Adrenal gland (tissue), 12 donors: ENCODE measurements around the gene ADAMTS9. TPM values are rescaled to one million over a fixed set of nuclear protein-coding genes. Genes with fewer than 3 reads are reported as not detected.

Experiments
- DNase-seq, 7 donors: peaks; one replicate each; pipeline ENCODE4 v3.0.0-alpha.2; 2019 to 2020
- H3K27ac ChIP-seq, 5 donors: fragments of 200-600 bp; sonication (generic) in 4 of 5; 1 replicate in 3 of 5; 2 replicates in 2 of 5; pipeline versions ENCODE4 v1.5.1 to v1.8.0; 2016 to 2020; ENCODE audit warnings: mild to moderate bottlenecking in 1 of 5
- H3K27me3 ChIP-seq: fragments of 200-600 bp; 2 replicates; pipeline ENCODE4 v1.8.0; 2021
- H3K36me3 ChIP-seq, 2 donors: fragments of 200-600 bp; replicated peaks in 1 of 2; 1 replicate in 1 of 2; 2 replicates in 1 of 2; pipeline versions ENCODE4 v1.5.1 to v1.8.0; 2018 to 2022
- H3K4me1 ChIP-seq, 2 donors: fragments of 200-600 bp; replicated peaks in 1 of 2; 1 replicate in 1 of 2; 2 replicates in 1 of 2; pipeline versions ENCODE4 v1.5.1 to v1.8.0; 2018 to 2021
- H3K4me3 ChIP-seq, 4 donors: fragments of 200-600 bp; sonication (generic) in 3 of 4; one replicate each; pipeline ENCODE4 v1.5.1; 2016 to 2018
- H3K9me3 ChIP-seq, 3 donors: fragments of 200-600 bp; sonication (generic) in 1 of 3; replicated peaks in 1 of 3; 1 replicate in 2 of 3; 2 replicates in 1 of 3; pipeline versions ENCODE4 v1.5.1 to v1.8.0; 2016 to 2021
- POLR2A ChIP-seq, 2 donors: fragments of 450-650 bp; IDR thresholded peaks; one replicate each; pipeline ENCODE4 v1.6.1; 2017; ENCODE audit warnings: antibody characterized with exemption in 2 of 2, mild to moderate bottlenecking in 2 of 2, moderate library complexity in 1 of 2
- WGBS, 4 donors: extraction: QIAGEN DNeasy Blood & Tissue Kit in 2 of 4; methylation state at CpG; one replicate each; pipeline versions ENCODE4 v1.1.5 to v1.1.7; 2013 to 2017; 5-methylcytosine and 5-hydroxymethylcytosine counted together
- intact Hi-C, 2 donors: fragments of 100-400 bp; cut with DNase I; formaldehyde crosslinking; loops; one replicate each; pipeline versions ENCODE4 v1.14.1 to v1.15.0; 2022 to 2023
- polyA plus RNA-seq, 3 donors: library from polyadenylated mRNA; stranded (reverse); fragments of 200-250 nt in 2 of 3; fragments of 350-450 nt in 1 of 3; fragmentation: Illumina TruSeq in 1 of 3; extraction: RNeasy Lipid Tissue Mini Kit (QIAGEN cat#74804) in 1 of 3; gene quantifications; one replicate each; pipeline ENCODE4 v1.2.3, GENCODE V29; 2013 to 2014
- total RNA-seq, 9 donors: library from RNA; depleted of rRNA in 4 of 9; stranded (reverse); fragments of >200 nt in 4 of 9; fragments of 120-200 nt in 1 of 9; fragmentation: NEBNext Ultra II Directional in 1 of 9; extraction: Animal tissue kit (Norgen Biotek cat#: 25700) in 1 of 9; gene quantifications; one replicate each; pipeline versions ENCODE4 v1.1.0 to v1.2.4, GENCODE V29; 2013 to 2023
- TF ChIP-seq, protein P1 (sequence below), 6 experiments: fragments of 450-650 bp in 4 of 6; fragments of 200-600 bp in 2 of 6; sonication (generic) in 1 of 6; IDR thresholded peaks; 1 replicate in 5 of 6; 2 replicates in 1 of 6; pipeline versions ENCODE4 v1.5.1 to v1.8.0; 2016 to 2021; ENCODE audit warnings: antibody characterized with exemption in 6 of 6, mild to moderate bottlenecking in 2 of 6, moderate library complexity in 1 of 6
- donor health status: healthy with polysubstance abuse.
- donor health status: Bipolar disorder and iron deficiency.
- donor health status: DM: yes; HTN: yes; CAD: no.
- donor health status: DM: no; HTN: no; CAD: no.
- donor health status: DM: no; HTN: no; CAD: no.
- donor health status: DM: yes; HTN: yes; CAD: no.

Gene ADAMTS9
- total and polyA plus RNA-seq, 12 donors, result 5.1 to 51.2 (median 22.0) TPM

DNA sequence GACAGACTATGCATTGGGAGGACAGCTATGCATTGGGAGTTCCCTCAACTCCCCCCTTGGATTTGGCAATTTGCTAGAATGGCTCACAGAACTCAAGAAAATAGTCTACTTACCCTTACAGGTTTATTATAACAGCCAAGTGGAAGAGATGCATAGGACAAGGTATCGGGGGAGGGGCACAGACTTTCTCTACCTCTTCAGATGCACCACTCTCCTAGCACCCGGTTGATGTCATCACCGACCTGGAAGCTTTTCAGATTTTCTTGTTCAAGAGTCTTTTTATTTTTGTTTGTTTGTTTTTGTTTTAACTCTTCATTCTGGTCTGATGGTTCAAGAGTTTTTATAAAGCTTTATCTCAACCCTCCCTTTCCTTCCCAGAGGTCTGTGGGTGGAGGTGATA is 20.7 kb upstream of the ADAMTS9 start:
- no peaks in the 10 kb centered on the region for H3K27me3 ChIP-seq
- H3K27ac ChIP-seq, result no peak overlapping the region
- H3K4me1 ChIP-seq, result no peaks in the 10 kb centered on the region
- DNase-seq, result no peak
- no peaks in the 10 kb centered on the region for H3K36me3 ChIP-seq
- TF ChIP-seq, protein P1, sequence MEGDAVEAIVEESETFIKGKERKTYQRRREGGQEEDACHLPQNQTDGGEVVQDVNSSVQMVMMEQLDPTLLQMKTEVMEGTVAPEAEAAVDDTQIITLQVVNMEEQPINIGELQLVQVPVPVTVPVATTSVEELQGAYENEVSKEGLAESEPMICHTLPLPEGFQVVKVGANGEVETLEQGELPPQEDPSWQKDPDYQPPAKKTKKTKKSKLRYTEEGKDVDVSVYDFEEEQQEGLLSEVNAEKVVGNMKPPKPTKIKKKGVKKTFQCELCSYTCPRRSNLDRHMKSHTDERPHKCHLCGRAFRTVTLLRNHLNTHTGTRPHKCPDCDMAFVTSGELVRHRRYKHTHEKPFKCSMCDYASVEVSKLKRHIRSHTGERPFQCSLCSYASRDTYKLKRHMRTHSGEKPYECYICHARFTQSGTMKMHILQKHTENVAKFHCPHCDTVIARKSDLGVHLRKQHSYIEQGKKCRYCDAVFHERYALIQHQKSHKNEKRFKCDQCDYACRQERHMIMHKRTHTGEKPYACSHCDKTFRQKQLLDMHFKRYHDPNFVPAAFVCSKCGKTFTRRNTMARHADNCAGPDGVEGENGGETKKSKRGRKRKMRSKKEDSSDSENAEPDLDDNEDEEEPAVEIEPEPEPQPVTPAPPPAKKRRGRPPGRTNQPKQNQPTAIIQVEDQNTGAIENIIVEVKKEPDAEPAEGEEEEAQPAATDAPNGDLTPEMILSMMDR (IDR thresholded peaks at IDR 0.05), result no peak
- no peak for TF ChIP-seq POLR2A (IDR thresholded peaks at IDR 0.05)
- 91 to 95% (median 92%) methylated on average over 3 of the region's 3 CpGs for WGBS, 4 donors
- H3K9me3 ChIP-seq, result no peaks in the 10 kb centered on the region
- intact Hi-C loops, result no loop called here
- H3K4me3 ChIP-seq, result no peak overlapping the region

DNA sequence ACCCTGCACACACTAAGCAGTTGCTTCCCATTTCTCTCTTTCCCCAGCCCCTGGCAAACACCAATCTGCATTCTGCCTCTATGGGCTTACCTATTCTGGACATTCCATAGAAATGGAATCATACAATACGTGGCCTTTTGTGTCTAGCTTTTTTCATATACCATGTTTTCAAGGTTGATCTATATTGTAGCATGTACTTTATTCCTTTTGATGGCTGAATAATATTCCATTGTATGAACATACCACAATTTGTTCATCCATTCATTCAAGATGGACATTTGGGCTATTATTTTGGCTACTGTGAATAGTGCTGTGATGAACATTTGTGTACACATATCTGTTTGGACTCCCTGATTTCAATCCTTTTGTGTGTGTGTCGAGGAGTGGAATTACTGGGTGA is 18.1 kb upstream of the ADAMTS9 start:
- 85 to 94% (median 92%) methylated on average over 2 of the region's 2 CpGs for WGBS, 4 donors
- peaks cover 0 to 7% of the 10 kb centered on the region in 2 donors for H3K4me1 ChIP-seq
- DNase-seq, result no peak
- no peaks in the 10 kb centered on the region for H3K36me3 ChIP-seq
- no peak overlapping the region for H3K27ac ChIP-seq
- H3K9me3 ChIP-seq, result no peaks in the 10 kb centered on the region
- no peaks in the 10 kb centered on the region for H3K27me3 ChIP-seq
- TF ChIP-seq, protein P1 (IDR thresholded peaks at IDR 0.05), result no peak
- no peak for TF ChIP-seq POLR2A (IDR thresholded peaks at IDR 0.05)
- intact Hi-C loops, result no loop called here
- H3K4me3 ChIP-seq, result no peak overlapping the region

DNA sequence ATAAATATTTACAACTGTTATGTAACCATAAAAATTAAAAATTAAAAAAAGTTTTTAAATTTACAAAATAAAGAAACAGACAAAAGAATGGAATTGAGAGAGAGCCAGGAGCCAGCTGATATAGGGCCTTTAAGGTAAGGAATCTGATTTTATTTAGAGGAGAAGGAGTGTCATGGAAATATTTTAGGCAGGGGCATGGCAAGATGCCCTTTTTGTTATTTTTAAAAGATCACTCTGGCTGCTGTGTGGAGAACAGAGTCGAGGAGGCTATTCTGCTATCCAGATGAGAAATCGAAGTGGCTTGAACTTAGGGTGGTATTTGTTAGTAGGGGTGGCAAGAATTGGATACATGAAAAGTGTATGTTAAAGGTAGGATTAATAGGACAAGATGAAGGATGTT is 9.1 kb upstream of the ADAMTS9 start:
- no peaks in the 10 kb centered on the region for H3K36me3 ChIP-seq
- H3K27ac ChIP-seq, result no peak overlapping the region
- no peak for DNase-seq
- TF ChIP-seq, protein P1 (IDR thresholded peaks at IDR 0.05), result no peak
- no peak for TF ChIP-seq POLR2A (IDR thresholded peaks at IDR 0.05)
- WGBS, 4 donors, result 83 to 94% (median 85%) methylated on average over 2 of the region's 2 CpGs
- H3K4me1 ChIP-seq, result no peaks in the 10 kb centered on the region
- H3K9me3 ChIP-seq, result no peaks in the 10 kb centered on the region
- intact Hi-C loops, result no loop called here
- H3K27me3 ChIP-seq, result no peaks in the 10 kb centered on the region
- H3K4me3 ChIP-seq, result no peak overlapping the region

DNA sequence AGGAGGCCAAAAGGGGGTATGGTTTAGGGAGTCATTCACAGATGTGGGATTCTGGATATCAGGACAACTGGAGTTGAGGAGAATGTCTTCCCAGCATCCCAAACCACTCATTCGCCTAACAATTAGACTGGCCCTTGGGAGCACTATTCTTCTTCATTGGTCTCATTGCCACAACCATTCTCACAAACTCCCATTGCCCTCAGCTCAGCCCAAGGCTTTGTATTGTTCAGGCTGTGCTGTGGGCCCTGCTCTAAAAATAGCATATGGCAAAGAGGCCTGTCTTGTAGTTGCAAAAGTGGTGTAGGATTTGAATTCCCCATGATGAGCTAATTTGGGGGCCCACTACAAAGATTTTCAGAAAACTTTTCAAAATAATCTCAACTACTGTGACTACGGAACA is 6.3 kb upstream of the ADAMTS9 start:
- H3K27me3 ChIP-seq, result no peaks in the 10 kb centered on the region
- peaks cover 0 to 9% of the 10 kb centered on the region in 2 donors for H3K4me1 ChIP-seq
- no peak for DNase-seq
- H3K36me3 ChIP-seq, result no peaks in the 10 kb centered on the region
- no peak overlapping the region for H3K27ac ChIP-seq
- no peak for TF ChIP-seq POLR2A (IDR thresholded peaks at IDR 0.05)
- TF ChIP-seq, protein P1 (IDR thresholded peaks at IDR 0.05), result no peak
- WGBS, 4 donors, result 91 to 96% (median 93%) methylated on average over 2 of the region's 2 CpGs
- H3K9me3 ChIP-seq, result no peaks in the 10 kb centered on the region
- H3K4me3 ChIP-seq, result no peak overlapping the region
- intact Hi-C loops, result no loop called here
